GM19238 (cell line): ENCODE measurements around the gene DIPK1B.
"Not testable (repeated sequence)": the region's sequence is repeated elsewhere in the genome, so short reads cannot be mapped to it uniquely, and the experiment has no call there.

ENCODE experiments used
- DNase-seq: peaks from one replicate; pipeline ENCODE4 v3.0.0; 2011; ENCODE audit warnings: low spot score; ENCODE audit not compliant: insufficient read length

DIPK1B gene

DNA sequence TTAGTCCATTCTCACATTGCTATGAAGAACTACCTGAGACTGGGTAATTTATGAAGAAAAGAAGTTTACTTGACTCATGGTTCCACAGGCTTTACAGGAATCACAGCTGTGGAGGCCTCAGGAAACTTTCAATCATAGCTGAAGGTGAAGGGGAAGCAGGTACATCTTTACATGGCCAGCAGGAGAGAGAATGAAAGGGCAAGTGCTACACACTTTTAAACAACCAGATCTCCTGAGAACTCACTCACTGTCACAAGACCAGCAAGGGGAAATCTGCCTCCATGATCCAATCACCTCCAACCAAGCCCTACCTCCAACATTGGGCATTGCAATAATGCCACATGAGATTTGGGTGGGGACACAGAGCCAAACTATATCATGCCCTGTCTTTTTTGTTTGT, 39.4 kb downstream of the DIPK1B start:
- DNase-seq = no peak

DNA sequence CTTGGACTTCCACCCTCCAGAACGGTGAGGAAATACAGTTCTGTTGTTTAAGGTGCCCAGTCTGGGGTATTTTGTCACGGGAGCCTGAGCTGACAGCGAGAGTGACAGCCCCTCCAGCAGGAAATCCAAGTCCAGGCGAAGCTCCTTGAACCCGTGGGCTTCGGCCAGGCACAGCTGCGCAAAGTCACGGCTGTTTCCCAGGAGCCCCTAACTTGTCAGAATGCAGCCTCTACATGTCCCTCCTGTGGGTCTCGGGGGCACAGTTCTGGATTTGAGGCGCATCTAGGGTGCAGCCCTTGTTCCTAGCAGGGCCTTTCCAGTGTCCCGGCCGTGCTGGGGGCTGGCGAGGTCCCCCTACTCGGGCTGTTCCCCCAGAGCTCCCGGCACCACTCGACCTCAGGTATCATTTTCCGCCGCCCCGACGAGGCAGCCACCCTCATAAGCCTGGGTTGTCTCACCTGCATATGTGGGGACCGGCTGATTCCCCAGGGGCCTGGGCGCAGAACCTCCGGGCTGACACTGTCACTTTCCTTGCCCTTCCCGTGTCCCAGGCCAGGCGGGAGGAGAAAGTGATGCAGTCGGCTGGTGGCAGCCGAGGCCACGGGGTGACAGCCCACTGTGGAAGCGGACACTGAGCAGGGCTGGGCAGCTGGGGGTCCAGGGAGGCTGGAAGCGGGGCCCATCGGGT, 41.1 kb downstream of the DIPK1B start:
- DNase-seq = no peak

DNA sequence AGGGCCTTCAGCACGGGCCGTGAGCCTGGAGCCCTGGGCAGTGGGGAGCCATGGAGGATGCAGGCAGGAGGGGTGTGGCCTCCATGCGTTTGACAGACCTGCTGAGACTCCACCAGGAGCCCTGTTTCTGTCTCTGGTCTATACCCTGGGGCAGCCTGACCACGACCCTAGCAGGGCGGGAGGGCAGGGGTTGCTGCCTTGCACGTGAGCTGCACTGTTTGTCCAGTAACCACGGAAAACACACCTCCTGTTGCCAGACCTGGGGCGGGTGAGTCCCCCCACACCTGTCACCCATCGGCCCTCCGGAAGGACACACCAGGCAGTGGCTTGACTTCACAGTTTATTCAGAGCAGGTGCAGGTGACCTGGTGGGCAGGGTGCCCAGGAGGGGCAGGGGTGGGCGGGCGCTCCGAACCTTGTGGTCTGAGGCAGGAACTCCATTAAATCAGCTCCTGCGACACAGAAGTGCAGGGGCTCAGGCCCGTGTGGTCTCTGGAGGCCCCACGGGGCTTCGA, 41.7 kb downstream of the DIPK1B start:
- DNase-seq = no peak

DNA sequence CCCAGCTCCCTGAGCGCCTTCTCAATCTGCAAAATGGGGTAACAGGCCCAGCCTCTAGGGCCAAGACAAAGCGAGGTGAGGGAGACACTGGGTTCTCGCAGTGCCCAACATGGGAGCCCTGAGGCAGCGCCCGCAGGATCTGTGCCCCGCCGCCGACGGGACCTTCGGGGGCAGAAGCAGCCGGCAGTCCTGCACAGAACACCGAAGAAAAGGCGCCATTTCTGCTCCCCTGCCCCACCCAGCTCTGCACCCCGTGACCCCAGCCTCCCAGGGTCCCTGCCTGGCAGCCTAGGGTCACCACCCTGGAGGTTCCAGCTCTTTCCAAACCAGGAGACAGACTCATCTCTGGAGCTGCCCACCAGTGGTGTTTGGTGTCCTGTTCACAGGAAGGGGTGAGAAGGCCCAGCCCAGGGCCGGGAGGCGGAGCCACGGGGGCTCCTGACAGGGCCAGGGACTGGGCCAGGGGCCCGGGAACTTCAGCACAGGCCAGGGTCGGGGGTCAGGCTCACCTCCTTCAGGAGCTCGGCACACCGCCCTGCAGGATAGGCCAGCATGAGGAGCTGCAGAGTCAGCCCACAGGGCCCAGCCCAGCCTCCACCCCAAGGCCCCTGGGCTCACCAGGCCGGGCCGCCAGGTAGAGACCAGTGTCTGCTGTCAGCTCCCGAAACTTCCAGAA, 42.4 kb downstream of the DIPK1B start:
- no peak for DNase-seq

DNA sequence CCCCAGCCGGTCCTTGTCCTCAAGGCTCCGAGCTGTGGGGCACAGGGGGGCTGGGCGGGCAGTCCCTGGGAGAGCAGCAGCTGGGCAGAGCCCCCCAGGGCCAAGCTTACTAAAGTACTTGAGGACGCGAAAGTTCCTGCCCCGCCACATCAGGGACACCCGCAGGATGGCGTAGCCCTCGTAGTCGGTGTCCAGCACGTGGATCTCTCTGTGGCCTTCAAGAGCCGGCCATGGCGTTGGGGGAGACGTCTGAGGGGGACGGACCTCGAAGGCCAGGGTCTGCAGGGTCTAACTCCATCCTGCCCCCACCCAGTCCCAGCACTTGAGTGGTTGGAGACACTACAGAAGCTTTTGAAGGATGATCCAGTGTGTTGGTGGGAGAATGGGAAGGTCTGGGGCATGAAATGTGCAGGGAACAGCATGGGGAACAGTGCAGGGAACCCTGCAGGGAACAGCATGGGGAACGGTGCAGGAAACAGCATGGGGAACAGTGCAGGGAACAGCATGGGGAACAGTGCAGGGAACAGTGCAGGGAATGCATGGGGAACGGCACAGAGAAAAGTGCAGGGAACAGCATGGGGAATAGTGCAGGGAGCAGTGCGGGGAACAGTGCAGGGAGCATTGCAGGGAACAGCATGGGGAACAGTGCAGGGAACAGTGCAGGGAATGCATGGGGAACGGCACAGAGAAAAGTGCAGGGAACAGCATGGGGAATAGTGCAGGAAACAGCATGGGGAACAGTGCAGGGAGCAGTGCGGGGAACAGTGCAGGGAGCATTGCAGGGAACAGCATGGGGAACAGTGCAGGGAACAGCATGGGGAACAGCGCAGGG, 43.1 kb downstream of the DIPK1B start:
- DNase-seq = not testable (repeated sequence)

DNA sequence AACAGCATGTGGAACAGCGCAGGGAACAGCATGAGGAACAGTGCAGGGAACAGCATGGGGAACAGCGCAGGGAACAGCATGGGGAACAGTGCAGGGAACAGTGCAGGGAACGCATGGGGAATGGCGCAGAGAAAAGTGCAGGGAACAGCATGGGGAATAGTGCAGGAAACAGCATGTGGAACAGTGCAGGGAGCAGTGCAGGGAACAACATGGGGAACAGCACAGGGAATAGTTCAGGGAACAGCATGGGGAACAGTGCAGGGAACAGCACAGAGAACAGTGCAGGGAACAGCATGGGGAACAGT, 43.7 kb downstream of the DIPK1B start:
- no peak for DNase-seq

DNA sequence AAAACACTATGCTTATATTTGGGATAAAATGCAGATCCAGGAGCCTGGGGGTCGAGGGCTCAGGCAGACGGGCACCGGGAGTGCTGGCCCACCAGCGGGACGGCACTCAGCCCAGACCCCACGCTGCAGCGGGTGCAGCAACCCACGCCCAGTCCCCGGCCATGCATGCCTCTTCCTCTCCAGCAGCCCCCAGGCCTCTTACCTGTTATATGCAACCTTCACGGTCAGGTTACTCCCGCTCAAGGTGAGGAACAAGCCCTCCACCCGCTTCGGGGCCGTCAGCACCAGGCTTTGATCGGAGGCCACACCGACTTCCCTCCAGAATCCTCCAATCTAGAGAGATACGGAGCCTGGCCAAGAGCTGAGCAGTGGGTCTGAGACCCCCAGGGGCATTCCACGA, 44.5 kb downstream of the DIPK1B start:
- DNase-seq = no peak

DNA sequence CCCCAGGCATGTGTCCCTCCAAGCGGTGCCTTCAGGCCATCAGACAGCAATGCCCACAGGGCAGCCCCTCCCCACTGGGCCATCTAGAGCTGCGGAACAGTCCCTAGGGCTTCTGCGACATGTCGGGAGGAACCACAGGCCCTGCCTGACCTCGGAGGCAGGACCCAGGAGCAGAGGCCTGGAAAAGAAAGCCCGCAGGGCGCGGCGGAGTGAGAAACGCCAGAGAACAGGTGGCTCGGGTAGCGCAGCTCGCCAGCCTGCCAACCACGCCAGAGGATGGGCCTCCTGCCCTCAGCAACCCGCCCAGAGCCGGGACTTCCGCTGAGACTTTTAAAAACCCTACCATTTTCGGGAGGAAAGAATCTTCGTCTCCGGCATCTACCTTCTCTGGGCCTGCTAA, 45.0 kb downstream of the DIPK1B start:
- peak; percentile 41 for DNase-seq

DNA sequence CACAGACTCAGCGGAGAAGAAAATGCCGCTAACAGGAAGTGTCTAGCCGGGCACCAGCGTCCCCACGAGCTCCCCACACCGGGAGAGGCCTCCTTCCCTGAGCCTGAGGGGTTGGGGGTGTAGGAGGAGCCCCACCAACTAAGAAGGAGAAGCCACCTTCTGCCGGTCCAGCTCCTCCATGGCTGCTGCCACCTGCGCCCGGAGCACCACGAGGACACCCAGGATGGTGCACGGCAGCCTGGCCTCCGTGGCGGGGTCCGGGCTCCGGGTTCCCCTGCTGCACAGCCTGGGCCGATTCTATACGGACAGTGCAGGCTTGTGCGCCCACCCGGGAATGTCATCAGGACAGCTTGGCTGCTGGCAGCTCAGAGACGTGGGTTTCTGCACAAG, 45.4 kb downstream of the DIPK1B start:
- no peak for DNase-seq

DNA sequence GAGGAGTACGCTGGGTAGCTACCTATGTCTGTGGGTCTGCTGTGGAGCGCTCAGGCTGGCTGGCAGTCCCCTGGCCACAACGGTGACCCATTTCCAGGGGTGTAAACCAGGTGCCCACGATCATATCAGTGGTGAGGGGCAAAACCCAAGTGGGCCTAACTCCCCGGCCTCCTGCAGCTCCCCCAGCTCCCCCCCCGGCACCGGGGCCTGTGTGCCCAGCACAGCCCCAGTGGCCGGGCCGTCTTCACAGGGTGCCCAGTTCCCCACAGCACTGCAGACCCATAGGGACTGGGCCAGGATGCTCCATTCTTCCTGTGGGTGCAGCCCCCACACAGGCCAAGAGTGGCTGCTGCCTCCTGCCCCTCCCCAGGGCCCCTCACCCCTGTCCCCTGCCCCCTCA, 46.6 kb downstream of the DIPK1B start:
- DNase-seq = no peak

DNA sequence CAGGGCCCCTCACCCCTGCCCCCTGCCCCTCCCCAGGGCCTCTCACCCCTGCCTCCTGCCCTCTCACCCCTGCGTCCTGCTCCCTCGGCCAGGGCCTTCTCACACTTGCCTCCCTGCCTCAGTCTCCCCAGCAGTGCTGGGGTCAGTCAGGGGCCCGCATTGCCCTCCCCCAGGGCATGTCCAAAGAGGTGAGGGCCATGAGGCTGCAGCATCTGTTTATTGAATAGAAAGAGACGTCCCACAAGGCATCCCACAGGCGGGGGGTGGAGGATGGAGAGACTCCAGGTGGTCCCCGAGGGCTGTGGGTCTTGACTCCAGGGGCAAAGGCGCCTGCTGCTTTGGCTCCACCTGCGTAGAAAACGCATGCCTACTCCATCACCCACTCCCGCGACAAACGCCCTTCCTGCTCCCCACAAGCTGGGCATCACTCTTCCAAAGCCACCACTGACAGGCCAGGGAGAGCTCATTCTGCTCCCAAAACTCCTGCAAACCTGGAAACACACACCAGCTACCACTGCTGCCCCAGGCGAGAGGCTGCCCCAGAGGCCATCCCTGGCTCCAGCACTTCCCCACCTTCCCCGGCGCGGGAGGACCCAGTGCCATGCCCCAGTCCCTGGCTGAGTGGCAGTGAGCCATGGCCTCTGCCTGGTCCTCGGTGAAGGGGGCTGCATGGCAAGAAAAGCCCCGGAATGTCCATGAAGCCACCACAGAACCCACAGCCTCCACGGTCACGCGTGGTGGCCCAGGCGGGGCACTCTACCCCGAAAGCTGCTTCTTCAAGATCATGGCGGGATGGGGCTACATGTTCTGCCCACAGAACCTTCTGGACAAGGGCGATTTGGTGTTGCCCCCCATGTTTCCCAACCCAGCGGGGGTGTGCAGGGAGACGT, 47.3 kb downstream of the DIPK1B start:
- DNase-seq = no peak

DNA sequence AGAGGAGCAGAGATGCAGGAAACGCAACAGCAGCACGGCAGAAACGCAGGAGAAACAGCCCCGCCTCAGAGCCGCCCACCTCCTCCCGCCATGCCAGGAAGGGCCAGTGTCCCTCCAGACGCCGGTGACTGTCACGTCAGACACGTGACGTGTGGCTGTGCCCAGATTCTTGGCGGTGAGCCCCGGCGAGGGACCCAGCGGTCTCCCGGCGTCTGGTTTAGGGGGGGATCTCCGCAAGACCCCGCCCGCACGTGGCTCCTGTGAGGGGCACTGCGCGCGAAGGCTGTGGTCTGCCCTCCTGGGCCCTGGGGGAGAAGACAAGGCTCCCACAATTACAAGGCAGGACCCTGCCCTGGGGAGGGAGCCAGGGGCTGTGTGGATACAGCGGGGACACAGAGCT, 48.1 kb downstream of the DIPK1B start:
- DNase-seq = no peak

DNA sequence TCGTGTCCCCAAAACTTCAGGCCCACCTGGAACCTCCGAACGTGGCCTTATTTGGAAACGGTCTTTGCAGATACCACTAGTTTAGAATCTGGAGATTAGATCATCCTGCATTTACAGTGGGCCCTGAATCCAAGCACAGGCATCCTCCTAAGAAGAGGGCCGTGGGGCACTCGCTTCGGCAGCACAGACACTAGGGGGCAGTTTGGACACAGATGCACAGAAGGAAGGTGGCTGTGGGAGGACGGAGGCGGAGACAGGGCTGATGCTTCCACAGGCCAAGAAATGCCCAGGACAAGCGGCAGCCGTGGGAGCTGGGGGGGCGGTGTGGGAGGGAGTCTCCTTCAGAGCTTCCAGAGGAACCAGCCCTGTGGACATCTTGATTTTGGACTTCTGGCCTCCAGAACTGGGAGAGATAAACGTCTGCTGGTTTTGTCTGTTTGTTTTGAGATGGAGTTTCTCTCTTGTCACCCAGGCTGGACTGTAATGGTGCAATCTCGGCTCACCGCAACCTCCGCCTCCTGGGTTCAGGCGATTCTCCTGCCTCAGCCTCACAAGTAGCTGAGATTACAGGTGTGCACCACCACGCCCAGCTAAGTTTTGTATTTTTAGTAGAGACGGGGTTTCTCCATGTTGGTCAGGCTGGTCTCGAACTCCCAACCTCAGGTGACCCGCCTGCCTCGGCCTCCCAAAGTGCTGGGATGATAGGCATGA, 48.6 kb downstream of the DIPK1B start:
- DNase-seq = not testable (repeated sequence)

DNA sequence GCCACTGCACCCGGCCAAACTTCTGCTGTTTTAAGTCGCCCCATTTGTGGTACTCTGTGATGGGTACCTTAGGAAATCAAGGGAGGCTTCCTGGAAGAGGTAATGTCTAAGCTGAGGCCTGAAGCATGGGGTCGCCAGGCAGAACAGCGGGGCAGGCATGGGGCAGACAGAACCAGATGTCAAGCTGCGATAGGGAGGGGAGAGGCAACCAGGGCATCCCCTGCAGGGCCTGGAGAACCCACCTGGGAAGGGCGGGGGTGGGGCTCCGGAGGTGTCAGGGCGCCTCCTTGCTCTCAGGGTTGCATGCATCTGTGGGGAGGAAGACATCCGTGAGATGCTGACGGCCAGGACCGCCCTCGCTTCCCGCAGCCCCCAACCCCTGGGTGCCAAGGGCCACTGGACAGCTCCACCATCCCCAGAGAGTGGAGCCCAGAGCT, 49.2 kb downstream of the DIPK1B start:
- DNase-seq = no peak

DNA sequence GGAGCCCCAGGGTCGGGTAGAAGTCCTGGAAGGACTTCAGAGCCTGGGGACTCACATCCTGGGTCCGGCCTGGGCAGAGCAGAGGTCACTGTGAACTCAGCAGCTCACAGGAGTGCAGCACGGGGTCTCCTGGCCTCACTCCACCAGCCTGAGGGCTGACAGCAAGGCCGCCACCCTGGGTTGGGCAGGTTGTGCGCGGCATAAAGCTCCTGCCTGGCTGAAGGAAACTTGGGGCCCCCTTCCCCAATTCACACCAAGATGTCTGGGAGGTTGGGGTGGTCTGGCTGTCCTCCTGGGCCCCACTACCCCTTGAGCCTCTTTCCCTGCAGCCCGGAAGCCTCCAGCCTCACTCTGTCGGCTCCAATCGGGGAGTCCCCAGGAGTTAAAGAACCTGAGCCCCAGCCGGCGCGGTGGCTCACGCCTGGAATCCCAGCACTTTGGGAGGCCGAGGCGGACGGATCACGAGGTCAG, 49.9 kb downstream of the DIPK1B start:
- DNase-seq = no peak

DNA sequence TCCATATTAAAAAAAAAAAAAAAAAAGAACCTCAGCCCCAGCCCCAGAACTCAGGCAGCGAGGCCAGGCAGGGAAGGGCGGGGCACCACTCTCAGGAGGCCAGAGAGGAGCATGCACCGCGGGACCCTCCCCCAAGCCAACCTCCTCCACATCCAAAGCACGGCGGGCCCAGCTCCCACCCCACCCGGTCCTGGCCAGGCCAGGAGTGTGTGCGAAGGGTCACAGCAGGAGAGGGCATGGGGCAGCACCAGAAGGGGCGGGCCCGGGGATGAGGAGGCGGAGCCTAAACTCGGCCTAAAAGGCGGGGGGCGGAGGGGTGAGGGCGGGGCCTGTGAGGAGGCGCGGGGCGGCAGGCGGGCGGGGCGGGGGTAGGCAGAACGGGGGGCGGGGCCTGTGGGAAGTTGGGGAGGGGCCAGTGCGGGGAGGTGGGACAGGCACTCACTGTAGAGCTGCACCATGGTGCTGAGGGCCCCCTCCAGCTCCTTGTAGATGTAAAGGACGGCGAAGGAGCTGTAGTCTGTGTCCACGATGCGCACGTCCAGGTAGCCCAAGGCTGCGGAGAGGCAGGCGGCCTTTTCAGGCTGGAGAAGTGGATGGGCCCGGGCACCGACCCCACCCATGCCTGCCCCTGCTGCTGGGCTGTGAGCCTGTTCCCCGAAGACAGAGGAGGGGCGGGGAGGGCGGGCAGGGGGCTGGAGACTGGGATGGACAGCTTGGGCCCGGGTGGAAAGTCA, 50.7 kb downstream of the DIPK1B start:
- no peak for DNase-seq

DNA sequence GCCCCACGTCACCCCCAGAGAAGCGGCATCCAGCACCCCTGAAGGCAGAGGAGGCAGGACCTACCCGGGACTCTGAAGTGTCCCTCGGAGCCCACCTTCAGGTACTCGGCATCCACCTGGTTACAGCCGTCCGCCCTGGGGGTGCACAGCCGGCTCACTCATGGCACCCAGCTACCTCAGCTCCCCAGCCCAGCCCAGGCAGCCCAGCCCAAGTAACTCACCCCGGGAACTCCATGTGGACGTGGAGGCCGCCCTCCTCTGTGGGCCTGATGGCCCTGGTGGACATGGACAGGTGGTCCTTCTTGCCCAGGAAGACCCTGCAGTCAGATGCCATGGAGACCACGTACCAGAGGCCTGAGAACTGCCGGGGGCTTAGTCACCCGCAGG, 51.3 kb downstream of the DIPK1B start:
- DNase-seq = no peak

DNA sequence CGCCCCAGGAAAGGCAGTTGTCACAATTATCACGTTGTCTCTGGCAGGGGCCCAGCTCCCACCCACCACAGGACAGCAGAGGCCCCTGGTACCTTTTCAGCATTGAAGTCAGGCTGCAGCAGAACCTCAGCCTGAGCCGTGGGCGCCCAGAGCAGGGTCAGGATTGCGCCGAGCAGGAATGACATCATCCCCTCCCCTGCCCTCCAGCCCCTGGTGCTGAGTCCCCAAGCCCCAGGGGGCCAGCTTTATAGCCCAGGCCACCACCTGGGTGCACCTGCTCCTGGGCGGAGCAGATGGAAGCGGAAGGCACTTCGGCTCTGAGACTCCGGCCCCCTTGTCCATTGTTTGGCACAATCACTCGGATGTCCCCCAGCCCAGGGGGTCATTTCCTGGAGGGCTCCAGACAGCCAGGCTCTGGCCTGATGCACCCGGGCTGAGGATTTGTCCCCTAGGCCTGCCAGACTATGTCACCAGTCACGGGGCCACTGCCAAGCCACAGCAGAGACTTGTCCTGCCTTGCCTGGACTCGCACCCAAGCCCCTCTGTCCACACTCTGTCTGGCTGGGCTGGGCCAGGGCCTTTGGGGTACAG, 52.0 kb downstream of the DIPK1B start, which contains the start of gene LCN15:
Gene LCN15 (minus strand): TSS at position 218 of the 591 bp plus-strand sequence. CDS start 30 bp downstream, at position 188.
- DNase-seq = no peak

DNA sequence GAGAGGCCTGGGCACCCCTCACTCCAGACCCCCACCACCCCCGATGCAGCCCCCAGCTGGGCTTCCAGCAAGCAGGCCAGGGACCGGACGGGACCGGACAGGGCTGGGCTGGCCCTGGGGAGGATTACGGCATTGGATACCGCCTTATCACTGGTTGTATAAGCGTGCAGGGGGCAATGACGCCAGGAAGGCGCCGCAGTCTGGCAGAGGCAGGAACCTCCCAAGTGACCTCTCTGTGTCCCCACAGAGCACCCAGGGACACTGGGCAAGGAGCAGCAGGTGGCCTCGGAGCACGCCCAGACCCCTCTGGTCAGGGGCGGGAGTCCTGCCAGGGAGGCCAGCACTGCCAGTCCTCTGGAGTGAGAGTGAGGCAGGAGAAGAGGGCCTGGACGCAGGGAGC, 52.7 kb downstream of the DIPK1B start:
- DNase-seq = no peak
